Measurements from ENCODE around the gene C5orf63. TPM values are rescaled to one million over a fixed set of nuclear protein-coding genes. Genes with fewer than 3 reads are reported as not detected.
"Not testable (repeated sequence)": the region's sequence is repeated elsewhere in the genome, so short reads cannot be mapped to it uniquely, and the experiment has no call there.

Gene C5orf63
- total and polyA plus RNA-seq, 4 donors = 2.1 to 6.4 (median 3.8) TPM

DNA sequence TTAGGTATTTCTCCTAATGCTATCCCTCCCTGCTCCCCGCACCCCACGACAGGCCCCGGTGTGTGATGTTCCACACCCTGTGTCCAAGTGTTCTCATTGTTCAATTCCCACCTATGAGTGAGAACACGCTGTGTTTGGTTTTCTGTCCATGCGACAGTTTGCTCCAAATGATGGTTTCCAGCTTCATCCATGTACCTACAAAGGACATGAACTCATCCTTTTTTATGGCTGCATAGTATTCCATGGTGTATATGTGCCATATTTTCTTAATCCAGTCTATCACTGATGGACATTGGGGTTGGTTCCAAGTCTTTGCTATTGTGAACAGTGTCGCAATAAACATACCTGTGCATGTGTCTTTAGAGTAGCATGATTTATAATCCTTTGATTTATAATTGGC lies 19.8 kb downstream of the C5orf63 start:
- H3K27me3 ChIP-seq (ENCODE audit: control insufficient read depth in 4 of 4, insufficient read depth in 4 of 4, low read length in 3 of 4); H3K4me1 ChIP-seq (ENCODE audit: control insufficient read depth in 4 of 4, insufficient read depth in 4 of 4, low read length in 3 of 4); DNase-seq (ENCODE audit: low spot score); H3K9me3 ChIP-seq (ENCODE audit: control insufficient read depth in 4 of 4, low read length in 3 of 4); H3K4me3 ChIP-seq (ENCODE audit: low read depth in 1 of 3, low read length in 3 of 3); H3K36me3 ChIP-seq (ENCODE audit: control insufficient read depth in 4 of 4, insufficient read depth in 3 of 4, low read depth in 1 of 4, low read length in 3 of 4); H3K9ac ChIP-seq (ENCODE audit: low read depth in 1 of 2, low read length in 2 of 2); H3K27ac ChIP-seq (ENCODE audit: low read depth in 1 of 2, low read length in 2 of 2): not testable (repeated sequence)
- 96% methylated on average over 6 of the region's 6 CpGs for WGBS

DNA sequence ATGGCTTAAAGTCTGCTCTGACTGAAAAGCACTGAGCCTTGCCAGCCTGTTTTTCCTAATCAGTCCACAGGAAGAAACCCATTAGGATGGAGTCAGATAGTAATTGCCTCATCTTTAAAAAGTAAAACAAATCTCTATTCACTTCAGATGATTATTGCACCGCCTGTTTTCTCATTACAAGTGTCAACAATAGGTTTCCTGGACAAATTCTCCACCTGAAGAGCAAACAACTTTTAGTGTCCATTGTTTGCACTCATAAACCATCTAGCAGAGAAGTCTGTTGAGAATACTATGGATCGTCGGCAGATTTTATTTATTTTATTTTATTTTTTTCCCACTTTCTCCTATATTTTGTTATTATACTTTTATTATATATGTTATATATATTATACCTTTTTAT lies 20.3 kb downstream of the C5orf63 start:
- Histone ChIP-seq H3K4me1 (ENCODE audit: control insufficient read depth in 4 of 4, insufficient read depth in 4 of 4, low read length in 3 of 4) (no peaks in the 10 kb centered on the region), H3K36me3 (ENCODE audit: control insufficient read depth in 4 of 4, insufficient read depth in 3 of 4, low read depth in 1 of 4, low read length in 3 of 4) (peaks cover 0 to 4% (median 2%) of the 10 kb centered on the region in 4 donors), H3K9ac (ENCODE audit: low read depth in 1 of 2, low read length in 2 of 2) (no peak overlapping the region), H3K9me3 (ENCODE audit: control insufficient read depth in 4 of 4, low read length in 3 of 4) (no peaks in the 10 kb centered on the region), H3K27me3 (ENCODE audit: control insufficient read depth in 4 of 4, insufficient read depth in 4 of 4, low read length in 3 of 4) (no peaks in the 10 kb centered on the region), H3K4me3 (ENCODE audit: low read depth in 1 of 3, low read length in 3 of 3) (no peak overlapping the region), H3K27ac (ENCODE audit: low read depth in 1 of 2, low read length in 2 of 2) (no peak overlapping the region)
- 88% methylated on average over 3 of the region's 3 CpGs for WGBS
- DNase-seq (ENCODE audit: low spot score) = no peak
- TF ChIP-seq, protein P1, sequence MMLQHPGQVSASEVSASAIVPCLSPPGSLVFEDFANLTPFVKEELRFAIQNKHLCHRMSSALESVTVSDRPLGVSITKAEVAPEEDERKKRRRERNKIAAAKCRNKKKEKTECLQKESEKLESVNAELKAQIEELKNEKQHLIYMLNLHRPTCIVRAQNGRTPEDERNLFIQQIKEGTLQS (IDR thresholded peaks at IDR 0.05) = no peak

DNA sequence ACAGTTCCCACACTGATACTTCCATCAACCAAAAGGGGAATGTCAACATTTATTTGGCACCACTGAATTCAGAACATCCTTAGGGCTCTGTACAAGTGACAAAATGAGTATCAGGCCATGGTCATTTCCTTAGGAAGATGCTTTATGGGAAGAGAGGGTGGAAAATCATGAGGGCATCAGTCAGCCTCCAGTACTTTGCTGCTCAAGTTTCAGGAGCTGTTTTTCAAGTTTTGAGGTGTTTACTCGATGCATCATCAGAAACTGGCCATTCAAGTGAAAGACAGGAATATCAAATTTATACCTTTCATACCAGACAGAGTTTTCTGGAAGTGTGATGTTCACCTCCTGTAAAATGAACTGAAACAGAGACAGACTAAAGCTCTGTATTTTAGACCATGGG lies 21.7 kb downstream of the C5orf63 start:
- TF ChIP-seq, protein P2, sequence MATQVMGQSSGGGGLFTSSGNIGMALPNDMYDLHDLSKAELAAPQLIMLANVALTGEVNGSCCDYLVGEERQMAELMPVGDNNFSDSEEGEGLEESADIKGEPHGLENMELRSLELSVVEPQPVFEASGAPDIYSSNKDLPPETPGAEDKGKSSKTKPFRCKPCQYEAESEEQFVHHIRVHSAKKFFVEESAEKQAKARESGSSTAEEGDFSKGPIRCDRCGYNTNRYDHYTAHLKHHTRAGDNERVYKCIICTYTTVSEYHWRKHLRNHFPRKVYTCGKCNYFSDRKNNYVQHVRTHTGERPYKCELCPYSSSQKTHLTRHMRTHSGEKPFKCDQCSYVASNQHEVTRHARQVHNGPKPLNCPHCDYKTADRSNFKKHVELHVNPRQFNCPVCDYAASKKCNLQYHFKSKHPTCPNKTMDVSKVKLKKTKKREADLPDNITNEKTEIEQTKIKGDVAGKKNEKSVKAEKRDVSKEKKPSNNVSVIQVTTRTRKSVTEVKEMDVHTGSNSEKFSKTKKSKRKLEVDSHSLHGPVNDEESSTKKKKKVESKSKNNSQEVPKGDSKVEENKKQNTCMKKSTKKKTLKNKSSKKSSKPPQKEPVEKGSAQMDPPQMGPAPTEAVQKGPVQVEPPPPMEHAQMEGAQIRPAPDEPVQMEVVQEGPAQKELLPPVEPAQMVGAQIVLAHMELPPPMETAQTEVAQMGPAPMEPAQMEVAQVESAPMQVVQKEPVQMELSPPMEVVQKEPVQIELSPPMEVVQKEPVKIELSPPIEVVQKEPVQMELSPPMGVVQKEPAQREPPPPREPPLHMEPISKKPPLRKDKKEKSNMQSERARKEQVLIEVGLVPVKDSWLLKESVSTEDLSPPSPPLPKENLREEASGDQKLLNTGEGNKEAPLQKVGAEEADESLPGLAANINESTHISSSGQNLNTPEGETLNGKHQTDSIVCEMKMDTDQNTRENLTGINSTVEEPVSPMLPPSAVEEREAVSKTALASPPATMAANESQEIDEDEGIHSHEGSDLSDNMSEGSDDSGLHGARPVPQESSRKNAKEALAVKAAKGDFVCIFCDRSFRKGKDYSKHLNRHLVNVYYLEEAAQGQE (IDR thresholded peaks at IDR 0.05) = no peak
- TF ChIP-seq NR2F2 (IDR thresholded peaks at IDR 0.05) (no peak), YY1 (IDR thresholded peaks at IDR 0.05) (no peak), EGR1 (IDR thresholded peaks at IDR 0.05; ENCODE audit: low read depth in 2 of 2) (no peak), HNF4A (conservative IDR thresholded peaks at IDR 0.05) (no peak), TAF1 (conservative IDR thresholded peaks at IDR 0.05) (no peak), GABPA (IDR thresholded peaks at IDR 0.05 in 1 of 2, conservative IDR thresholded peaks at IDR 0.05 in 1 of 2) (no peak)
- TF ChIP-seq, protein P3, sequence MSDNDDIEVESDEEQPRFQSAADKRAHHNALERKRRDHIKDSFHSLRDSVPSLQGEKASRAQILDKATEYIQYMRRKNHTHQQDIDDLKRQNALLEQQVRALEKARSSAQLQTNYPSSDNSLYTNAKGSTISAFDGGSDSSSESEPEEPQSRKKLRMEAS (IDR thresholded peaks at IDR 0.05) = no peak
- WGBS = 95% methylated on average over 1 of the region's 1 CpG
- no peak overlapping the region for H3K4me3 ChIP-seq (ENCODE audit: low read depth in 1 of 3, low read length in 3 of 3)
- no peaks in the 10 kb centered on the region for H3K9me3 ChIP-seq (ENCODE audit: control insufficient read depth in 4 of 4, low read length in 3 of 4)
- peaks cover 0 to 4% (median under 1%) of the 10 kb centered on the region in 4 donors for H3K36me3 ChIP-seq (ENCODE audit: control insufficient read depth in 4 of 4, insufficient read depth in 3 of 4, low read depth in 1 of 4, low read length in 3 of 4)
- DNase-seq (ENCODE audit: low spot score) = no peak
- no peak overlapping the region for H3K27ac ChIP-seq (ENCODE audit: low read depth in 1 of 2, low read length in 2 of 2)
- no peaks in the 10 kb centered on the region for H3K27me3 ChIP-seq (ENCODE audit: control insufficient read depth in 4 of 4, insufficient read depth in 4 of 4, low read length in 3 of 4)
- no peak overlapping the region for H3K9ac ChIP-seq (ENCODE audit: low read depth in 1 of 2, low read length in 2 of 2)
- no peaks in the 10 kb centered on the region for H3K4me1 ChIP-seq (ENCODE audit: control insufficient read depth in 4 of 4, insufficient read depth in 4 of 4, low read length in 3 of 4)

Data from liver (tissue), 9 donors.